ENCODE results near the gene FSTL4.

Gene FSTL4

DNA sequence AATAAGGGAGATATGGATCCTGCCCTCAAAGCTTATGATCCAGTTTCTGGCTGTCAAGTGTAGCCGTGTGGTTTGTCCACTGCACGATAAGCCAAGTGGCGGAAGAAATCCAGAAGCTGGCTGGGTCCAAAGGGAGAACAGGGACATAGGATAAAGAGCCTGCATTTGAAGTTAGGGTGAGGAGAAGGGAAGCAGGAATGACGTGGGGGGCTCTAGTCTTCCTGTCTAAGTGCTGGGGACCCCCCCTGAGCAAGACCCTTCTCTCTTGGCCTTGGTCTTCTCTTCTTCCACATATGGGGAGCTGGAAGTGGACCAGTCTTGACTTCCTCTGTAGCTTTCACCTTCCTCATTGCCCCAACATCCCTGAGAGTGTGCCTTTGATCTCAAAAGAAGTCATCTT lies 186.6 kb downstream of the FSTL4 start:
- TF ChIP-seq RARB (CRISPR knock-in tag; IDR thresholded peaks at IDR 0.05) (no peak), CSDC2 (CRISPR knock-in tag; IDR thresholded peaks at IDR 0.05) (no peak), TOX (CRISPR knock-in tag; IDR thresholded peaks at IDR 0.05; ENCODE audit: borderline replicate concordance) (no peak), ZFP30 (CRISPR knock-in tag; IDR thresholded peaks at IDR 0.05) (no peak), ESRRG (CRISPR knock-in tag; IDR thresholded peaks at IDR 0.05) (no peak), ZNF8 (CRISPR knock-in tag; IDR thresholded peaks at IDR 0.05) (no peak), ARNTL (CRISPR knock-in tag; IDR thresholded peaks at IDR 0.05; ENCODE audit: borderline replicate concordance, low read depth) (no peak), OSR1 (CRISPR knock-in tag; IDR thresholded peaks at IDR 0.05) (no peak), ZFP3 (CRISPR knock-in tag; IDR thresholded peaks at IDR 0.05) (no peak), GLIS3 (CRISPR knock-in tag; IDR thresholded peaks at IDR 0.05) (no peak), BACH2 (CRISPR knock-in tag; IDR thresholded peaks at IDR 0.05; ENCODE audit: borderline replicate concordance) (no peak), PPARA (CRISPR knock-in tag; IDR thresholded peaks at IDR 0.05; ENCODE audit: borderline replicate concordance) (no peak)
- TF ChIP-seq, protein P1, sequence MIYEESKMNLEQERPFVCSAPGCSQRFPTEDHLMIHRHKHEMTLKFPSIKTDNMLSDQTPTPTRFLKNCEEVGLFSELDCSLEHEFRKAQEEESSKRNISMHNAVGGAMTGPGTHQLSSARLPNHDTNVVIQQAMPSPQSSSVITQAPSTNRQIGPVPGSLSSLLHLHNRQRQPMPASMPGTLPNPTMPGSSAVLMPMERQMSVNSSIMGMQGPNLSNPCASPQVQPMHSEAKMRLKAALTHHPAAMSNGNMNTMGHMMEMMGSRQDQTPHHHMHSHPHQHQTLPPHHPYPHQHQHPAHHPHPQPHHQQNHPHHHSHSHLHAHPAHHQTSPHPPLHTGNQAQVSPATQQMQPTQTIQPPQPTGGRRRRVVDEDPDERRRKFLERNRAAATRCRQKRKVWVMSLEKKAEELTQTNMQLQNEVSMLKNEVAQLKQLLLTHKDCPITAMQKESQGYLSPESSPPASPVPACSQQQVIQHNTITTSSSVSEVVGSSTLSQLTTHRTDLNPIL (CRISPR knock-in tag; IDR thresholded peaks at IDR 0.05; ENCODE audit: low read depth), result no peak
- no peak for ATAC-seq

DNA sequence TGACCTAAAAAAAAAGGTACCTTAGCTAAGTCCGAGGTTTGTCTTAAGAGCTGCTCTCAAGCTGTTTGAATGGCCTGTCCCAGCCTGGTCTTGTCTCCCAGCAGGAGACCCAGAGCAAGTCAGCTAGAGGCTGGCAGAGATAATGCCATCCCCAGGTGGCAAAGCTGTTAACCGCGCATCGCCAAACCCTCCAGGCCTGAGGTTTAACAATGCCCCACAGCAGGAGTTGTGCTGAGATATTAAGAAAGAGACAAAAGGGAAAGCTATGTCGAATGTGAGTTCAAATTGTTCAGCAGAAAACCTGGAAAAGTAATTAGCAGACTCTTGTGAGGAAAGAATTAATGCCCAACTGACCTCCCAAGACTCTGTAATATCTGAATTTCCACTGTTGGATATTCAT lies 187.1 kb downstream of the FSTL4 start:
- TF ChIP-seq TOX (CRISPR knock-in tag; IDR thresholded peaks at IDR 0.05; ENCODE audit: borderline replicate concordance) (no peak), ZNF8 (CRISPR knock-in tag; IDR thresholded peaks at IDR 0.05) (no peak), CSDC2 (CRISPR knock-in tag; IDR thresholded peaks at IDR 0.05) (no peak), ZNF70 (CRISPR knock-in tag; IDR thresholded peaks at IDR 0.05) (no peak), TCF4 (CRISPR knock-in tag; IDR thresholded peaks at IDR 0.05; ENCODE audit: borderline replicate concordance) (no peak), ESRRG (CRISPR knock-in tag; IDR thresholded peaks at IDR 0.05) (no peak), PPARA (CRISPR knock-in tag; IDR thresholded peaks at IDR 0.05; ENCODE audit: borderline replicate concordance) (no peak), RARB (CRISPR knock-in tag; IDR thresholded peaks at IDR 0.05) (no peak), ISL1 (CRISPR knock-in tag; IDR thresholded peaks at IDR 0.05) (no peak), SNAI2 (CRISPR knock-in tag; IDR thresholded peaks at IDR 0.05) (no peak), ZFP30 (CRISPR knock-in tag; IDR thresholded peaks at IDR 0.05) (no peak), ARNTL (CRISPR knock-in tag; IDR thresholded peaks at IDR 0.05; ENCODE audit: borderline replicate concordance, low read depth) (no peak), OSR1 (CRISPR knock-in tag; IDR thresholded peaks at IDR 0.05) (no peak)
- TF ChIP-seq, protein P2, sequence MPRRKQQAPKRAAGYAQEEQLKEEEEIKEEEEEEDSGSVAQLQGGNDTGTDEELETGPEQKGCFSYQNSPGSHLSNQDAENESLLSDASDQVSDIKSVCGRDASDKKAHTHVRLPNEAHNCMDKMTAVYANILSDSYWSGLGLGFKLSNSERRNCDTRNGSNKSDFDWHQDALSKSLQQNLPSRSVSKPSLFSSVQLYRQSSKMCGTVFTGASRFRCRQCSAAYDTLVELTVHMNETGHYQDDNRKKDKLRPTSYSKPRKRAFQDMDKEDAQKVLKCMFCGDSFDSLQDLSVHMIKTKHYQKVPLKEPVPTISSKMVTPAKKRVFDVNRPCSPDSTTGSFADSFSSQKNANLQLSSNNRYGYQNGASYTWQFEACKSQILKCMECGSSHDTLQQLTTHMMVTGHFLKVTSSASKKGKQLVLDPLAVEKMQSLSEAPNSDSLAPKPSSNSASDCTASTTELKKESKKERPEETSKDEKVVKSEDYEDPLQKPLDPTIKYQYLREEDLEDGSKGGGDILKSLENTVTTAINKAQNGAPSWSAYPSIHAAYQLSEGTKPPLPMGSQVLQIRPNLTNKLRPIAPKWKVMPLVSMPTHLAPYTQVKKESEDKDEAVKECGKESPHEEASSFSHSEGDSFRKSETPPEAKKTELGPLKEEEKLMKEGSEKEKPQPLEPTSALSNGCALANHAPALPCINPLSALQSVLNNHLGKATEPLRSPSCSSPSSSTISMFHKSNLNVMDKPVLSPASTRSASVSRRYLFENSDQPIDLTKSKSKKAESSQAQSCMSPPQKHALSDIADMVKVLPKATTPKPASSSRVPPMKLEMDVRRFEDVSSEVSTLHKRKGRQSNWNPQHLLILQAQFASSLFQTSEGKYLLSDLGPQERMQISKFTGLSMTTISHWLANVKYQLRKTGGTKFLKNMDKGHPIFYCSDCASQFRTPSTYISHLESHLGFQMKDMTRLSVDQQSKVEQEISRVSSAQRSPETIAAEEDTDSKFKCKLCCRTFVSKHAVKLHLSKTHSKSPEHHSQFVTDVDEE (CRISPR knock-in tag; IDR thresholded peaks at IDR 0.05), result no peak
- TF ChIP-seq, protein P3, sequence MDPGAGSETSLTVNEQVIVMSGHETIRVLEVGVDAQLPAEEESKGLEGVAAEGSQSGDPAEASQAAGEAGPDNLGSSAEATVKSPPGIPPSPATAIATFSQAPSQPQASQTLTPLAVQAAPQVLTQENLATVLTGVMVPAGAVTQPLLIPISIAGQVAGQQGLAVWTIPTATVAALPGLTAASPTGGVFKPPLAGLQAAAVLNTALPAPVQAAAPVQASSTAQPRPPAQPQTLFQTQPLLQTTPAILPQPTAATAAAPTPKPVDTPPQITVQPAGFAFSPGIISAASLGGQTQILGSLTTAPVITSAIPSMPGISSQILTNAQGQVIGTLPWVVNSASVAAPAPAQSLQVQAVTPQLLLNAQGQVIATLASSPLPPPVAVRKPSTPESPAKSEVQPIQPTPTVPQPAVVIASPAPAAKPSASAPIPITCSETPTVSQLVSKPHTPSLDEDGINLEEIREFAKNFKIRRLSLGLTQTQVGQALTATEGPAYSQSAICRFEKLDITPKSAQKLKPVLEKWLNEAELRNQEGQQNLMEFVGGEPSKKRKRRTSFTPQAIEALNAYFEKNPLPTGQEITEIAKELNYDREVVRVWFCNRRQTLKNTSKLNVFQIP (CRISPR knock-in tag; IDR thresholded peaks at IDR 0.05; ENCODE audit: borderline replicate concordance, low read depth), result no peak

DNA sequence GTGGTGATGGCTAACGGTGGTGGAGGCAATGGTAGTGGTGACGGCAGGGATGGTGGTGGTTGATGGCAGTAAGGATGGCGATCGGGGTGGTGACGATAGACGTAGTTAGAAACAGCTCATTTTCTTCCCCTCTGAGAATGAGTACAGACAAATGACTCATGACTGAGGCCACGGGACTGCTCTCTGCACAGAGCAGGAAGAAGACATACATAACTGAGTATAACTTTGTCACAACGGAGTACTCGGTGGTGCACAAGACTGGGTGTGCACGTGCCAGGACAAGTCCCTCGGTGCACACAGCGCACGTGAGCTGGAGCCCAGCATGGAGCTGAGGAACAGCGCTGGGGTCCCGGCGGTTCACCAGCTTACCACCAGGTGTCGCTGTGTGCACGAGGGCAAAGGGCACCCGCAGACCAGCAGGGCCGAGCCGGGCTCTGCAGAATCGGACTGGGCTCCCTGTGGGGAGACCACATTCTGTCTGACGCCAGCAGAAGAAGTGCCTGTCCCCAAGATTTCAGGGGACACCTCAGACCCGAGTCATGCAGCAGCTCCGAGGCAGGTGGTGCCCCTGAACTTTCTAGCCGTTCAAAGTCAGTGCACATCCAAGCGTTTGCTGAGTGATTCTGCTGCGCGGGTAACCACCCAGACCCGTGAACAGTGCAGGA lies 188.6 kb downstream of the FSTL4 start:
- no peak for TF ChIP-seq ZFP30 (CRISPR knock-in tag; IDR thresholded peaks at IDR 0.05)
- TF ChIP-seq RARB (CRISPR knock-in tag; IDR thresholded peaks at IDR 0.05), result no peak
- no peak for TF ChIP-seq TOX (CRISPR knock-in tag; IDR thresholded peaks at IDR 0.05; ENCODE audit: borderline replicate concordance)
- no peak for TF ChIP-seq ZC3H10 (CRISPR knock-in tag; IDR thresholded peaks at IDR 0.05)
- TF ChIP-seq PPARA (CRISPR knock-in tag; IDR thresholded peaks at IDR 0.05; ENCODE audit: borderline replicate concordance), result no peak
- TF ChIP-seq ZNF70 (CRISPR knock-in tag; IDR thresholded peaks at IDR 0.05), result no peak
- no peak for TF ChIP-seq ZNF565 (CRISPR knock-in tag; conservative IDR thresholded peaks at IDR 0.05; ENCODE audit: low read depth)
- ATAC-seq, result peak; percentile 93

More for the DNA sequence above, 187.1 kb downstream of the FSTL4 start:
- ATAC-seq, result no peak

DNA sequence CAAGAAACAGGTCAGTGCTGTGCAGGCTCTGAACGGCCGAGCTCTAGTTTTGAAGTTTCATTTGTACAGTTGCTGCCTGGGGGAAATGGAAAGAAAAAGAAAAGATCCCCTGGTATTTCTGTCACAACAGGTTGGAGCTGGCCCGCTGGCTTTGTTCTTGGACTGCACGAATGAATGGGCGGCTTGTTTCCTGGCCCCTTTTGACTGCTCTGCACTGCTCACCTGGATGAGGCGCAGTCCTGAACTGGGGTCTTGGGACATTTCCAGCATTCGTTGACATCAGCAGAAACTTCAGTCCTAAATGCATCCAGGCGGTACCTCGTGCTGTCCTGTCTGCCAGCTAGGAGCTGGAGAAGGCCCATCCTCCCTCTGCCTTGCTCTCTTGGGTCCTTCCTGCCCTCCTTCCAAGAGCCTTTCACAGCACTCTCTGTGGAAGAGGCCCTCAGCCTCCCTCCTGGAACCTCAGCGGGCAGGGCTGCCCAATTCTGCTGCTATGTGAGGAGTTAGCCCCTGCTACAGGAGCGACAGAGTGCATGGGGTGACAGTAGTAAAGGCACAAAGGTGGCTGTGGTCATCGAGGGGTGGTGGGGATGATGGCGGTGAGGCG lies 189.2 kb downstream of the FSTL4 start:
- ATAC-seq, result no peak; the same call in 2 of the 3 replicates
- TF ChIP-seq ESRRG (CRISPR knock-in tag; IDR thresholded peaks at IDR 0.05) (no peak), BACH2 (CRISPR knock-in tag; IDR thresholded peaks at IDR 0.05; ENCODE audit: borderline replicate concordance) (no peak), CSDC2 (CRISPR knock-in tag; IDR thresholded peaks at IDR 0.05) (no peak), ISL1 (CRISPR knock-in tag; IDR thresholded peaks at IDR 0.05) (no peak), ZFP30 (CRISPR knock-in tag; IDR thresholded peaks at IDR 0.05) (no peak), RARB (CRISPR knock-in tag; IDR thresholded peaks at IDR 0.05) (no peak), ARNTL (CRISPR knock-in tag; IDR thresholded peaks at IDR 0.05; ENCODE audit: borderline replicate concordance, low read depth) (no peak), ZNF565 (CRISPR knock-in tag; conservative IDR thresholded peaks at IDR 0.05; ENCODE audit: low read depth) (no peak), ZNF70 (CRISPR knock-in tag; IDR thresholded peaks at IDR 0.05) (no peak), TCF4 (CRISPR knock-in tag; IDR thresholded peaks at IDR 0.05; ENCODE audit: borderline replicate concordance) (no peak), GLIS3 (CRISPR knock-in tag; IDR thresholded peaks at IDR 0.05) (no peak), TOX (CRISPR knock-in tag; IDR thresholded peaks at IDR 0.05; ENCODE audit: borderline replicate concordance) (no peak), ZC3H10 (CRISPR knock-in tag; IDR thresholded peaks at IDR 0.05) (no peak), OSR1 (CRISPR knock-in tag; IDR thresholded peaks at IDR 0.05) (no peak), ZNF8 (CRISPR knock-in tag; IDR thresholded peaks at IDR 0.05) (no peak)
- TF ChIP-seq, protein P2 (CRISPR knock-in tag; IDR thresholded peaks at IDR 0.05), result no peak
- TF ChIP-seq, protein P4, sequence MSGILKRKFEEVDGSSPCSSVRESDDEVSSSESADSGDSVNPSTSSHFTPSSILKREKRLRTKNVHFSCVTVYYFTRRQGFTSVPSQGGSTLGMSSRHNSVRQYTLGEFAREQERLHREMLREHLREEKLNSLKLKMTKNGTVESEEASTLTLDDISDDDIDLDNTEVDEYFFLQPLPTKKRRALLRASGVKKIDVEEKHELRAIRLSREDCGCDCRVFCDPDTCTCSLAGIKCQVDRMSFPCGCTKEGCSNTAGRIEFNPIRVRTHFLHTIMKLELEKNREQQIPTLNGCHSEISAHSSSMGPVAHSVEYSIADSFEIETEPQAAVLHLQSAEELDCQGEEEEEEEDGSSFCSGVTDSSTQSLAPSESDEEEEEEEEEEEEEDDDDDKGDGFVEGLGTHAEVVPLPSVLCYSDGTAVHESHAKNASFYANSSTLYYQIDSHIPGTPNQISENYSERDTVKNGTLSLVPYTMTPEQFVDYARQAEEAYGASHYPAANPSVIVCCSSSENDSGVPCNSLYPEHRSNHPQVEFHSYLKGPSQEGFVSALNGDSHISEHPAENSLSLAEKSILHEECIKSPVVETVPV (CRISPR knock-in tag; IDR thresholded peaks at IDR 0.05), result no peak
